Astrocyte (in vitro differentiated cells and primary cell): ENCODE data around the gene TAAR1.

Experiments used
- EZH2 ChIP-seq: IDR thresholded peaks from 2 replicates; pipeline ENCODE4 v1.6.1; 2012; ENCODE audit warnings: mild to moderate bottlenecking, low read length, inconsistent platforms; ENCODE audit not compliant: insufficient read depth
- TF ChIP-seq, protein P1 (sequence below): IDR thresholded peaks from 2 replicates; pipeline ENCODE4 v1.5.1; 2011; ENCODE audit warnings: low read depth, mild to moderate bottlenecking, inconsistent platforms, low read length, moderate library complexity; ENCODE audit not compliant: insufficient read depth

DNA sequence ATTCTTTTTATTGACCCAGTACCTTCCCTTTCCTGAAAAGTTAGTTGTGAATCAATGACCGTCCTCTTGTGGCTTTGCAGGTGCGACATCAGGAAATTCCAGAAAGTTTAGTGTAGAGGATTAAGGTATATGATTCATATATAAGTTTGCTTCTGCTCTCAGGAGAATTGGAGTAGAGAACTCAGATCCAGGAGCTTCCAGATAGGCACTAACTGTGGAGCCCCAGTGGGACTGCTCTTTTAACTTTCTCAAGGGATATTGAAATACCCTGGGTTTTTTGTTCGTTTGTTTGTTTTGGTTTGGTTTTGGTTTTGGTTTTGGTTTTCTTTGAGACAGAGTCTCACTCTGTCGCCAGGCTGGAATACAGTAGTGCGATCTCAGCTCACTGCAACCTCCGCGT is 44.4 kb downstream of the TAAR1 start:
- TF ChIP-seq, protein P1, sequence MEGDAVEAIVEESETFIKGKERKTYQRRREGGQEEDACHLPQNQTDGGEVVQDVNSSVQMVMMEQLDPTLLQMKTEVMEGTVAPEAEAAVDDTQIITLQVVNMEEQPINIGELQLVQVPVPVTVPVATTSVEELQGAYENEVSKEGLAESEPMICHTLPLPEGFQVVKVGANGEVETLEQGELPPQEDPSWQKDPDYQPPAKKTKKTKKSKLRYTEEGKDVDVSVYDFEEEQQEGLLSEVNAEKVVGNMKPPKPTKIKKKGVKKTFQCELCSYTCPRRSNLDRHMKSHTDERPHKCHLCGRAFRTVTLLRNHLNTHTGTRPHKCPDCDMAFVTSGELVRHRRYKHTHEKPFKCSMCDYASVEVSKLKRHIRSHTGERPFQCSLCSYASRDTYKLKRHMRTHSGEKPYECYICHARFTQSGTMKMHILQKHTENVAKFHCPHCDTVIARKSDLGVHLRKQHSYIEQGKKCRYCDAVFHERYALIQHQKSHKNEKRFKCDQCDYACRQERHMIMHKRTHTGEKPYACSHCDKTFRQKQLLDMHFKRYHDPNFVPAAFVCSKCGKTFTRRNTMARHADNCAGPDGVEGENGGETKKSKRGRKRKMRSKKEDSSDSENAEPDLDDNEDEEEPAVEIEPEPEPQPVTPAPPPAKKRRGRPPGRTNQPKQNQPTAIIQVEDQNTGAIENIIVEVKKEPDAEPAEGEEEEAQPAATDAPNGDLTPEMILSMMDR = no peak
- TF ChIP-seq EZH2 = no peak
